Heart left ventricle (tissue), 16 donors: ENCODE measurements around the gene ERGIC1. TPM values are rescaled to one million over a fixed set of nuclear protein-coding genes. Genes with fewer than 3 reads are reported as not detected.

Experiments
- ATAC-seq, 4 donors: fragments of 200-7000 bp; cut with Tn5 transposase; one replicate each; pipeline ENCODE4 v1.9.1; 2020 to 2022; ENCODE audit warnings: moderate library complexity in 4 of 4, mild to moderate bottlenecking in 3 of 4, moderate number of reproducible peaks in 1 of 4
- DNase-seq, 5 donors: peaks; one replicate each; pipeline ENCODE4 v3.0.0-alpha.2; 2020
- H3K27ac ChIP-seq, 12 donors: fragments of 200-600 bp; sonication (generic) in 4 of 12; one replicate each; pipeline versions ENCODE4 v1.5.0 to v1.8.0; 2016 to 2022; ENCODE audit warnings: mild to moderate bottlenecking in 2 of 12
- H3K27me3 ChIP-seq, 9 donors: fragments of 200-600 bp; sonication (generic) in 2 of 9; one replicate each; pipeline versions ENCODE4 v1.5.1 to v1.8.0; 2016 to 2022; ENCODE audit warnings: mild to moderate bottlenecking in 3 of 9
- H3K36me3 ChIP-seq, 9 donors: fragments of 200-600 bp; sonication (generic) in 2 of 9; one replicate each; pipeline versions ENCODE4 v1.5.0 to v1.8.0; 2018 to 2022; ENCODE audit warnings: mild to moderate bottlenecking in 2 of 9
- H3K4me1 ChIP-seq, 12 donors: fragments of 200-600 bp; sonication (generic) in 4 of 12; one replicate each; pipeline versions ENCODE4 v1.5.0 to v1.8.0; 2016 to 2022; ENCODE audit warnings: mild to moderate bottlenecking in 3 of 12
- H3K4me3 ChIP-seq, 12 donors: fragments of 200-600 bp; sonication (generic) in 4 of 12; one replicate each; pipeline versions ENCODE4 v1.5.0 to v1.8.0; 2017 to 2022; ENCODE audit warnings: mild to moderate bottlenecking in 9 of 12, moderate library complexity in 4 of 12
- H3K9me3 ChIP-seq, 12 donors: fragments of 200-600 bp; sonication (generic) in 4 of 12; one replicate each; pipeline versions ENCODE4 v1.5.0 to v1.8.0; 2016 to 2022; ENCODE audit warnings: mild to moderate bottlenecking in 1 of 12
- CTCF ChIP-seq, 12 donors: fragments of 200-600 bp; sonication (generic) in 4 of 12; IDR thresholded peaks; one replicate each; pipeline versions ENCODE4 v1.5.0 to v1.8.0; 2018 to 2022; ENCODE audit warnings: antibody characterized with exemption in 12 of 12, mild to moderate bottlenecking in 5 of 12
- POLR2A ChIP-seq, 2 donors: fragments of 450-650 bp; IDR thresholded peaks; one replicate each; pipeline ENCODE4 v1.6.1; 2017; ENCODE audit warnings: antibody characterized with exemption in 2 of 2, mild to moderate bottlenecking in 2 of 2, moderate library complexity in 2 of 2
- WGBS, 4 donors: extraction: QIAGEN DNeasy Blood & Tissue Kit in 2 of 4; methylation state at CpG; one replicate each; pipeline versions ENCODE4 v1.1.5 to v1.1.7; 2013 to 2018; 5-methylcytosine and 5-hydroxymethylcytosine counted together
- intact Hi-C, 10 donors: fragments of 100-400 bp; cut with DNase I; formaldehyde crosslinking; loops; one replicate each; pipeline versions ENCODE4 v1.11.1 to v1.14.2; 2022
- polyA plus RNA-seq, 2 donors: library from polyadenylated mRNA; stranded (reverse); fragments of 200-250 nt; gene quantifications; one replicate each; pipeline ENCODE4 v1.2.3, GENCODE V29; 2013
- total RNA-seq, 9 donors: library from RNA; depleted of rRNA in 2 of 9; stranded (reverse); fragments of >200 nt in 2 of 9; fragmentation: NEBNext Ultra II Directional in 3 of 9; extraction: Animal tissue kit (Norgen Biotek cat#: 25700) in 3 of 9; gene quantifications; one replicate each; pipeline versions ENCODE4 v1.1.0 to v1.2.4, GENCODE V29; 2016 to 2023
- donor health status: ischemic (EF 13 %, LVEDD 7.1; RV severe dilation, severe dysfunction).
- donor health status: healthy with polysubstance abuse.
- donor health status: DM: no; HTN: yes; CAD: no.
- donor health status: DM: no; HTN: no; CAD: no.
- donor health status: ischemic (EF 25% LVEDD 6.9; RV normal size, moderate dysfunction).
- donor health status: ischemic (EF 25% LVEDD 5.7; RV mildly dilated, moderate dysfunction).
- donor health status: healthy.
- donor health status: DM: yes; HTN: yes; CAD: no.
- donor health status: ischemic (EF 35%, LVEDD 5.7; RV mildly dilated, moderate dysfunction).
- donor health status: nonischemic (EF 11% LVEDD 7.7; RV severe dilation, severe dysfunction).
- donor health status: DM: yes; HTN: yes; CAD: no.
- donor health status: PGD.
- donor health status: ischemic (EF 29% LVEDD 5.4; RV normal size, mild dysfunction).
- donor health status: nonischemic (EF 23%, LVEDD 6.1; RV moderate dilation, normal function).

Gene ERGIC1
- total and polyA plus RNA-seq, 11 donors, result 66.6 to 115 (median 84.9) TPM

DNA sequence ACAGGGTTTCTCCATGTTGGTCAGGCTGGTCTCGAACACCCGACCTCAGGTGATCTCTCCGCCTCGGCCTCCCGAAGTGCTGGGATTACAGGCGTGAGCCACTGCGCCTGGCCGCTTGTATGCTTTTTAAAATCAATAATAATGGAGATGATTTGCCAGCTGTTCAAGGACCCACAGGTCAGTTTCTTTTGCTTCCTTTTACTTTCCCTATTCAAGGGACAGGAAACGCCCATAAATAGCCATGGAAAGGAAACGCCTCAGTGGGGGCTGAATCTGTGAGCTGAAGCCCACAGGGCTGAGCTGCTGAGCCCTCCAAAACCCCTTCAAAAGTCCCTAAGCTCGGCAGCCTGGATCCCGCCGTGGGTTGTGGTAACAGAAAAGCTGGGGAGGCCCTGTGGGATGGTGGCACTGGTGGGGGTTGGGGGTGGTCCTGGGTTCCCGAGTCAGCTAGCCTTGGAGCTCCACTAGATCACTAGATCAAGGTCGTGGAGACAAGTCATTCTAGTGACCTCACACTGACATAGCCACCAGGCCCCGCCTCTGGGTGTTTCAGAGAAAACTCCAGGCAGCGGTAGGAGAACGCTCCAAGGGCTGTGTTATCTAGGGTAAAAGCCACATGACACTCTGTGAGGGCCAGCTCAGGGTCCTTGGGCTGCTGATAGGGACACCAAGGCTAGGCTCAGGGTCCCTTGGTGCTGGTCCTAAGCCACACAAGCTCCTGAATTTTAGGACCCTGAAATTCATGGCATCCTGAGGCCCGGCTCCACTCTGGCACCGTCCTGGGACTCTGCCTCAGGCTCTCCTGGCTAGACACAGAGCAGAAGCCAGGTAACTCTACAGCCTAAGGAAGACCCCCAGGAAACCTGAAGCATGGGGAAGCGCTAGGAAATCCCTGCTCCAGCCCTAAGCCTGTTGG, 45.0 kb upstream of the ERGIC1 start:
- Histone ChIP-seq H3K36me3 (no peaks in the 10 kb centered on the region), H3K27me3 (no peaks in the 10 kb centered on the region), H3K4me1 (peaks cover 6 to 45% (median 26%) of the 10 kb centered on the region in 12 donors), H3K4me3 (peak overlapping the region in 7 of 12 donors; percentile 13 to 37 (median 31)), H3K9me3 (no peaks in the 10 kb centered on the region), H3K27ac (peak overlapping the region; percentile 53 to 88 (median 75))
- TF ChIP-seq CTCF (IDR thresholded peaks at IDR 0.05) (no peak), POLR2A (IDR thresholded peaks at IDR 0.05) (no peak)
- WGBS, 4 donors, result 47 to 54% (median 53%) methylated on average over 19 to 21 of the region's 21 CpGs
- intact Hi-C loops, result no loop called here
- peak in 4 of 5 donors; percentile 65 to 80 (median 71) for DNase-seq
- peak; percentile 51 to 93 (median 77) for ATAC-seq

GRCh38 chr5:172789687-172790495, 44.2 kb upstream of the ERGIC1 start:
- Histone ChIP-seq H3K4me1 (peaks cover 6 to 53% (median 34%) of the 10 kb centered on the region in 12 donors), H3K27ac (peak overlapping the region; percentile 53 to 88 (median 75)), H3K27me3 (no peaks in the 10 kb centered on the region), H3K9me3 (no peaks in the 10 kb centered on the region), H3K4me3 (no peak overlapping the region), H3K36me3 (no peaks in the 10 kb centered on the region)
- intact Hi-C loops, result no loop called here
- DNase-seq (no peak), ATAC-seq (no peak)
- TF ChIP-seq CTCF (IDR thresholded peaks at IDR 0.05), result no peak
- no peak for TF ChIP-seq POLR2A (IDR thresholded peaks at IDR 0.05)
- 71 to 77% (median 75%) methylated on average over 8 to 9 of the region's 9 CpGs for WGBS, 4 donors

GRCh38 chr5:172790496-172790889, 43.6 kb upstream of the ERGIC1 start:
- Histone ChIP-seq H3K36me3 (no peaks in the 10 kb centered on the region), H3K4me1 (peaks cover 6 to 59% (median 37%) of the 10 kb centered on the region in 12 donors), H3K27me3 (no peaks in the 10 kb centered on the region), H3K27ac (peak overlapping the region in 1 of 12 donors; percentile 88), H3K4me3 (no peak overlapping the region), H3K9me3 (no peaks in the 10 kb centered on the region)
- TF ChIP-seq CTCF (IDR thresholded peaks at IDR 0.05), result no peak
- DNase-seq (no peak), ATAC-seq (no peak)
- WGBS, 4 donors, result 76 to 86% (median 81%) methylated on average over 5 of the region's 5 CpGs
- intact Hi-C loops, result no loop called here

GRCh38 chr5:172791286-172791685, 42.8 kb upstream of the ERGIC1 start:
- Histone ChIP-seq H3K4me1 (peaks cover 6 to 67% (median 41%) of the 10 kb centered on the region in 12 donors), H3K27ac (no peak overlapping the region), H3K27me3 (no peaks in the 10 kb centered on the region), H3K9me3 (no peaks in the 10 kb centered on the region), H3K36me3 (no peaks in the 10 kb centered on the region), H3K4me3 (no peak overlapping the region)
- intact Hi-C loops, result no loop called here
- ATAC-seq (no peak), DNase-seq (no peak)
- TF ChIP-seq CTCF (IDR thresholded peaks at IDR 0.05), result no peak
- TF ChIP-seq POLR2A (IDR thresholded peaks at IDR 0.05), result no peak
- WGBS, 4 donors, result 78 to 92% (median 85%) methylated on average over 1 to 6 of the region's 6 CpGs
